IPS-15b (cell line): Measurements from ENCODE around the gene C12orf43.
"Not testable (repeated sequence)": the region's sequence is repeated elsewhere in the genome, so short reads cannot be mapped to it uniquely, and the experiment has no call there.

Experiments used
- H3K27me3 ChIP-seq: one replicate; pipeline ENCODE4 v1.6.1; 2013; ENCODE audit warnings: low read length; ENCODE audit not compliant: control insufficient read depth, insufficient read depth
- H3K36me3 ChIP-seq: one replicate; pipeline ENCODE4 v1.6.1; 2013; ENCODE audit warnings: low read length; ENCODE audit not compliant: control insufficient read depth, insufficient read depth
- H3K4me1 ChIP-seq: one replicate; pipeline ENCODE4 v1.6.1; 2013; ENCODE audit warnings: mild to moderate bottlenecking, low read length; ENCODE audit not compliant: control insufficient read depth, insufficient read depth
- H3K4me3 ChIP-seq: one replicate; pipeline ENCODE4 v1.5.1; 2013; ENCODE audit warnings: low read depth, low read length
- H3K9ac ChIP-seq: one replicate; pipeline ENCODE4 v1.6.1; 2013; ENCODE audit warnings: low read depth, mild to moderate bottlenecking, low read length
- H3K9me3 ChIP-seq: one replicate; pipeline ENCODE4 v1.6.1; 2013; ENCODE audit warnings: mild to moderate bottlenecking, low read length; ENCODE audit not compliant: control insufficient read depth, insufficient read depth

The C12orf43 gene

GRCh38 chr12:121015825-121016766 lies at the start of gene C12orf43:
Gene C12orf43 (minus strand): TSS chr12:121016487. CDS start chr12:121016474, 13 bp downstream.
- Histone ChIP-seq H3K27me3 (no peaks in the 10 kb centered on the region), H3K9ac (peak within 1 kb of the TSS; percentile 93), H3K9me3 (no peaks in the 10 kb centered on the region), H3K36me3 (peaks cover 3% of the 10 kb centered on the region), H3K4me1 (no peaks in the 10 kb centered on the region), H3K4me3 (peak within 1 kb of the TSS; percentile 99)

DNA sequence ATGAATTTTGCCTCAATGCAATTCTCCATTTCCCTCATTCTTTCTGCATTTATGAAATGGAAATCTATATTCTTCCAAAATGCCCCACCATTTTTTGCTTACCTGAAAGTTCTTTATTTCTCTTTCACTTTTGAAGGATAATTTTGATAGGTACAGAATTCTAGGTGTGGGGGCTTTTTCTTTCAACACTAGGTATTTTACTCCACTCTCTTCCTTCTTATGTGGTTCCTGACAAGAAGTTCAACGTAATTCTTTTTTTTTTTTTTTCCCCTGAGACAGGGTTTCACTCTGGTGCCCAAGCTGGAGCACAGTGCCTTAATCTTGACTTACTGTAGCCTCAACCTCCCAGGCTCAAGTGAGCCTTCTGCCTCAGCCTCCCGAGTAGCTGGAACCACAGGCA lies 49.1 kb upstream of the C12orf43 start:
- Histone ChIP-seq H3K36me3 (no peaks in the 10 kb centered on the region), H3K9ac (no peak overlapping the region), H3K27me3 (no peaks in the 10 kb centered on the region), H3K9me3 (no peaks in the 10 kb centered on the region), H3K4me1 (no peaks in the 10 kb centered on the region), H3K4me3 (no peak overlapping the region)

- H3K27me3 ChIP-seq, H3K9me3 ChIP-seq, H3K36me3 ChIP-seq, H3K9ac ChIP-seq, H3K4me3 ChIP-seq, H3K4me1 ChIP-seq: not testable (repeated sequence)
Measured at GRCh38 chr12:121064586-121064985, 48.3 kb upstream of the C12orf43 start.

- H3K4me1 ChIP-seq = no peaks in the 10 kb centered on the region
- H3K4me3 ChIP-seq = no peak overlapping the region
- H3K36me3 ChIP-seq = no peaks in the 10 kb centered on the region
- no peaks in the 10 kb centered on the region for H3K9me3 ChIP-seq
- no peaks in the 10 kb centered on the region for H3K27me3 ChIP-seq
- no peak overlapping the region for H3K9ac ChIP-seq
Measured at GRCh38 chr12:121064116-121064515, 47.8 kb upstream of the C12orf43 start.

GRCh38 chr12:121062391-121063045 lies 46.2 kb upstream of the C12orf43 start:
- no peaks in the 10 kb centered on the region for H3K4me1 ChIP-seq
- H3K27me3 ChIP-seq = no peaks in the 10 kb centered on the region
- H3K9ac ChIP-seq = no peak overlapping the region
- no peaks in the 10 kb centered on the region for H3K9me3 ChIP-seq
- H3K4me3 ChIP-seq = no peak overlapping the region
- H3K36me3 ChIP-seq = no peaks in the 10 kb centered on the region

GRCh38 chr12:121061831-121062230 lies 45.5 kb upstream of the C12orf43 start:
- H3K9ac ChIP-seq = no peak overlapping the region
- no peaks in the 10 kb centered on the region for H3K27me3 ChIP-seq
- no peaks in the 10 kb centered on the region for H3K36me3 ChIP-seq
- no peak overlapping the region for H3K4me3 ChIP-seq
- no peaks in the 10 kb centered on the region for H3K4me1 ChIP-seq
- H3K9me3 ChIP-seq = no peaks in the 10 kb centered on the region

- H3K36me3 ChIP-seq = no peaks in the 10 kb centered on the region
- H3K4me3 ChIP-seq = peak overlapping the region; percentile 28
- H3K27me3 ChIP-seq = no peaks in the 10 kb centered on the region
- H3K9me3 ChIP-seq = no peaks in the 10 kb centered on the region
- no peaks in the 10 kb centered on the region for H3K4me1 ChIP-seq
- H3K9ac ChIP-seq = peak overlapping the region; percentile 4
Measured at GRCh38 chr12:121060149-121061001, 44.1 kb upstream of the C12orf43 start.

GRCh38 chr12:121059031-121059898 lies 43.0 kb upstream of the C12orf43 start:
- Histone ChIP-seq H3K36me3 (no peaks in the 10 kb centered on the region), H3K4me1 (no peaks in the 10 kb centered on the region), H3K9me3 (no peaks in the 10 kb centered on the region), H3K27me3 (no peaks in the 10 kb centered on the region), H3K9ac (no peak overlapping the region), H3K4me3 (no peak overlapping the region)

GRCh38 chr12:121057794-121058193 lies 41.5 kb upstream of the C12orf43 start:
- Histone ChIP-seq H3K4me3 (no peak overlapping the region), H3K9me3 (no peaks in the 10 kb centered on the region), H3K4me1 (no peaks in the 10 kb centered on the region), H3K27me3 (no peaks in the 10 kb centered on the region), H3K36me3 (no peaks in the 10 kb centered on the region), H3K9ac (no peak overlapping the region)

DNA sequence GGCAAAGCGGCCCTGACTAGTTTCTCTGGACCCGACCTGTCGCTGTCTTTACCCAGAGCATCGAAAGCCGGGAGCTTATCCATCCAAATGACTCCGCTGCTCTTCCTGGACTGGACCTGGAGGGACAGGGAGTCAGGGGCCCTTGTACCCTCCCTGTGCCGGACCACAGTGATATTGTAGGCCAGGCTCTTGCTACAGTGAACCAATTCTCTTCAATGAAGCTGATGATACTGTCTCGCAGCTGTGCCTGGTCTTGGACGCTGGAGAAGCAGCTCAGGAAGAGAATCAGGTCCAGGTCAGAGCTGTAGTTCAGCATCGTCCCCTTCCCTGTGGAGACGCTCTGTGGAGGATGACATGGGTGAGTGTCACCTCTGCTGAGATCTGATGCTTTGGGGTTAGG lies 37.4 kb upstream of the C12orf43 start:
- Histone ChIP-seq H3K4me3 (no peak overlapping the region), H3K27me3 (no peaks in the 10 kb centered on the region), H3K9ac (no peak overlapping the region), H3K9me3 (no peaks in the 10 kb centered on the region), H3K36me3 (no peaks in the 10 kb centered on the region), H3K4me1 (no peaks in the 10 kb centered on the region)

DNA sequence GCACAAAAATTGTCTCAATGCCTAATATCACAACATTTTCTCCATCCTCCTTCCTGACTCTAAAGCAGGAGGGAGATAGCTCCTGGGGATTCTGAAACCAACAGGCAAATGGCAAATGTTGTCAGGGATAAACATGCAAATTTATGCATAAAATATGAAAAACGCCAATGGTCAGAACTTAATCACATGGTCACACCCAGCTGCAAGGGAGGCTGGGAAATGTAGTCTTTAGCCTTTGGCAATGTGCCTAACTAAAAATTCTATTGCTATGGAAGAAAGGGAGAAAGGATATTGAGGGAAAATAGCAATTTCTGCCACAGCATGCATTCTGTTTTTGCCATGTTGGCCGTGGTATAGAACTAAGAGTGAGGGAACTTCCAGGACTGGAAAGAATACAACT lies 34.4 kb upstream of the C12orf43 start:
- Histone ChIP-seq H3K9me3 (no peaks in the 10 kb centered on the region), H3K36me3 (no peaks in the 10 kb centered on the region), H3K27me3 (no peaks in the 10 kb centered on the region), H3K4me3 (no peak overlapping the region), H3K4me1 (no peaks in the 10 kb centered on the region), H3K9ac (no peak overlapping the region)
